Measurements from ENCODE around the gene DNAJC18.
A peak's percentile ranks its signal among the peaks of the same experiment; 100 is the strongest.

Gene DNAJC18

DNA sequence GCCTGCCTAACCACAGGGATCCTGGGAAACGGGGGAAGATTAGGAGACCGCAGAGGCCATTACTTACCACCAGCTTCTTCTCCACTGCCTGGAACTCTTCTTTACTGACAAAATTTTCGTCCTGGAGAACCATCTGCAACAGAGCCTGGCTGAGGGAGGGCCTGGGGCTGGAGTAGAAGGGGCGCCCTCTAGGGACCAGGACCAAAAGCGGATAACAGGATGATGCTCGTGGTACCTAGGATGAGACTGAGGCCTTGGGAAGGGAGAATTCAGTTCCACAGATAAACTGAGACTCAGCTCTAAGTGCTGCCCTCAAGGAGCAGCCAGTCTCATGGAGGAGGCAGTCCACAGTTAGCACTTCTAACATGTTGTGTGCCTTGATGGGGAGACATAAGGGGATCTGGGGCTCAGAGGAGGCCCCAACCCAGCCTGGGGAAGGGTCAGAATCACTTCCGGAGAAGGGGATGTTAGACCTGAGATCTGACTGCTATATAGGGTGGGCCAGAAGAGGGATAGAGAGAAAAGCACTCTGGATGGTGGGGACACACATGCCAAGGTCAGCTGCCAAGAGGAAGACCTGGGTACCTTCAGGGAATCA is 36.7 kb downstream of the DNAJC18 start:
- H3K36me3 ChIP-seq = no peaks in the 10 kb centered on the region
- no peaks in the 10 kb centered on the region for H3K9me3 ChIP-seq
- peak; percentile 53 for DNase-seq
- peaks cover 4% of the 10 kb centered on the region for H3K4me1 ChIP-seq
- H3K4me3 ChIP-seq (ENCODE audit: low read depth, low read length) = no peak overlapping the region
- TF ChIP-seq, protein P1, sequence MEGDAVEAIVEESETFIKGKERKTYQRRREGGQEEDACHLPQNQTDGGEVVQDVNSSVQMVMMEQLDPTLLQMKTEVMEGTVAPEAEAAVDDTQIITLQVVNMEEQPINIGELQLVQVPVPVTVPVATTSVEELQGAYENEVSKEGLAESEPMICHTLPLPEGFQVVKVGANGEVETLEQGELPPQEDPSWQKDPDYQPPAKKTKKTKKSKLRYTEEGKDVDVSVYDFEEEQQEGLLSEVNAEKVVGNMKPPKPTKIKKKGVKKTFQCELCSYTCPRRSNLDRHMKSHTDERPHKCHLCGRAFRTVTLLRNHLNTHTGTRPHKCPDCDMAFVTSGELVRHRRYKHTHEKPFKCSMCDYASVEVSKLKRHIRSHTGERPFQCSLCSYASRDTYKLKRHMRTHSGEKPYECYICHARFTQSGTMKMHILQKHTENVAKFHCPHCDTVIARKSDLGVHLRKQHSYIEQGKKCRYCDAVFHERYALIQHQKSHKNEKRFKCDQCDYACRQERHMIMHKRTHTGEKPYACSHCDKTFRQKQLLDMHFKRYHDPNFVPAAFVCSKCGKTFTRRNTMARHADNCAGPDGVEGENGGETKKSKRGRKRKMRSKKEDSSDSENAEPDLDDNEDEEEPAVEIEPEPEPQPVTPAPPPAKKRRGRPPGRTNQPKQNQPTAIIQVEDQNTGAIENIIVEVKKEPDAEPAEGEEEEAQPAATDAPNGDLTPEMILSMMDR (IDR thresholded peaks at IDR 0.05; ENCODE audit: low read depth, low read length) = peak; percentile 61
- H3K27me3 ChIP-seq = no peaks in the 10 kb centered on the region

DNA sequence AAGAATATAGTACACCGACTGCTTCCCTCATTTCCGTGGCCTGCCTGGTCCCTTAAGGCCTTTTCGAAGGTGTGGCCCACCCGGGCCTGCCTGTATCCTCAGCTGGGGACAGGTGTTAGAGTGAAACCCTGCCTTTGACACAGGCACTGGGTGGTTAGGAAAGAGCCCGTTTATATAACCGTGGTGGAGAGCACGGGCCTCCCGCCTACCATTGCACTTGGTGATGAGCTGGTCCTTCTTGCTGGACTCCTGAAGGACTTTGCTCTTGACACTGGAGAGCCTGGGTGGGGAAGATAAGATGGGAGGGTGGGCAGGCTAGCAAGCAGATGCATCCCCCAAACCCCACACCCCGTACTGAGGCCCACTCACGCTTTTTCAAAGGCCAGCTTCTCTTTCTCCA is 37.8 kb downstream of the DNAJC18 start:
- Histone ChIP-seq H3K9me3 (no peaks in the 10 kb centered on the region), H3K27me3 (no peaks in the 10 kb centered on the region), H3K4me1 (peaks cover 4% of the 10 kb centered on the region), H3K4me3 (ENCODE audit: low read depth, low read length) (no peak overlapping the region), H3K36me3 (no peaks in the 10 kb centered on the region)
- TF ChIP-seq, protein P1 (IDR thresholded peaks at IDR 0.05; ENCODE audit: low read depth, low read length) = no peak
- no peak for DNase-seq

DNA sequence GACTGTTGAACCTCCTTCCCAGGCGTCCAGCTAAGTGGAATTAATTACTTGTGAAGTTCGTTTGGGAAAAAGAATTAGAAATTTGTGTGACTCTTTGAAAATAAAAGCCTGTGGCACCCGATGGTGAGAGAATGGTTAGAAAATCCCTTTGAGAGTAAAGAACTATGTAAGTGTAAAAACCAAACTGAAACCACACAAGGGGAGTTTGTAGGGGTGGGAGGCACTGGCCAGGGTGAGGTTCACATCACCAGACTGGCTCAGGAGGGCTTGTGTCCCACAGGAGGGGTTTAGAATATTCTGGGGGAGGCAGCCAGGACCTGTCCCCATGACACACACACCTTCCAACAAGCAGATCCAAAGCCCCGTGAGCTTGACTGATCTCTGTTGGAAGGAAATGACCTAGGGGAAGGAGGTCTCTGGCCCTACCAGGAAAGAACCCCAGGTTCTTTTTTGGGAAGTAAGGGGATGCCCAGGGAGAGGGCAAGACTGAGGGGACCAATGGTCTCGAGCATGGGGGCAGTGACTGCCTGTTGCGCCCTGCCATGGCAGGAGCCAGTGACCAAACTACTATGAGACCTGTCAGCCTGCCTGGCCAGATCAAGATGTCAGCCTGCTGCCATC is 39.7 kb downstream of the DNAJC18 start:
- DNase-seq = no peak
- TF ChIP-seq, protein P1 (IDR thresholded peaks at IDR 0.05; ENCODE audit: low read depth, low read length) = no peak
- no peak overlapping the region for H3K4me3 ChIP-seq (ENCODE audit: low read depth, low read length)
- peaks cover 6% of the 10 kb centered on the region for H3K27me3 ChIP-seq
- no peaks in the 10 kb centered on the region for H3K36me3 ChIP-seq
- H3K9me3 ChIP-seq = no peaks in the 10 kb centered on the region
- H3K4me1 ChIP-seq = peaks cover 4% of the 10 kb centered on the region

DNA sequence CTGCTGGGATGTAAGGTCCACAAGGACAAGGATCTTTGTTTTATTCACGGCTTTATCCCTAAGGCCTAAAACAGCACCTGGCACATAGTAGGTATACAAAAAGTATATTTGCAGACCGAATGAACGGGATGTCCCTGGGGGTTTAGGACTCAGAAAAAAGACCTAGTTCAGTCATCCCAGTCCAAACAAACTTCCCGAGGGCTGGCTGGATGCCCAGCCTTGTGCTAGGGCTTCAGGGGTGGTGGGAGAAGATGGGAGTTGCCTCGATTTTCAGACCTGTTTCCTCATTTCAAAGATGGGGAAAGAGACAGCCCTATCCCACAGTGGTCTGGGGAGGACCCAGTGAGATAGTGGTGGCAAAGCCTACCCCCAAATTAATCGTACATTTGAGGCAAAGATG is 41.4 kb downstream of the DNAJC18 start:
- TF ChIP-seq, protein P1 (IDR thresholded peaks at IDR 0.05; ENCODE audit: low read depth, low read length) = no peak
- H3K4me1 ChIP-seq = no peaks in the 10 kb centered on the region; the same call in 1 of the 2 replicates
- H3K9me3 ChIP-seq = no peaks in the 10 kb centered on the region
- H3K36me3 ChIP-seq = no peaks in the 10 kb centered on the region
- no peak overlapping the region for H3K4me3 ChIP-seq (ENCODE audit: low read depth, low read length)
- H3K27me3 ChIP-seq = peaks cover 23% of the 10 kb centered on the region
- no peak for DNase-seq

DNA sequence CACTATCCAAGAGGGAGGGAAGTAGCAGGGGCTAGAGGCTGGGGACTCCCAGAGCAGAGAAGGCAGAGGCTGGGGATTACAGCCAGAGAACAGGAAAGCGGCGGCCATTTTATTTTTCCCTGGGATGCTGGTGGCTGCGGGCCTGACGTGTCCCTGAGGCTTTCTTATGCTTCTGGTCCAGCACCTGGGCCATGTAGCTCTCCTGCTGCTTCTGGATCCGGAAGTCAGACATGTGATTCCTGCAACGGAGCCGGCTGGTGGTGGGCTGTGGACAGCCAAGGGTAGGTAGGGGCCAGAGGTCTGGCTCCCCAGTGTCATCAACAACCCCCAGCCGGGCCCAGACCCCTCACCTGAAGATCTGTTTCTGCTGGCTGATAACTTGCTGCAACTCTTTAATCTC is 42.6 kb downstream of the DNAJC18 start:
- H3K36me3 ChIP-seq = no peaks in the 10 kb centered on the region
- H3K9me3 ChIP-seq = no peaks in the 10 kb centered on the region
- H3K4me3 ChIP-seq (ENCODE audit: low read depth, low read length) = no peak overlapping the region
- H3K4me1 ChIP-seq = no peaks in the 10 kb centered on the region
- DNase-seq = no peak
- TF ChIP-seq, protein P1 (IDR thresholded peaks at IDR 0.05; ENCODE audit: low read depth, low read length) = no peak
- H3K27me3 ChIP-seq = peaks cover 31% of the 10 kb centered on the region

All from BE2C (cell line).